HL-60 (cell line): ENCODE results near the gene KIF12.

Source experiments
- POLR2AphosphoS5 ChIP-seq: IDR thresholded peaks from 2 replicates; pipeline ENCODE4 v1.6.1; 2012; ENCODE audit warnings: low read depth
- SPI1 ChIP-seq: IDR thresholded peaks from 2 replicates; pipeline ENCODE4 v1.6.1; 2012; ENCODE audit warnings: low read depth, mild to moderate bottlenecking, borderline replicate concordance
- TF ChIP-seq, protein P1 (sequence below): IDR thresholded peaks from one replicate; pipeline ENCODE4 v1.5.1; 2011; ENCODE audit warnings: low read length, control low read depth, inconsistent platforms; ENCODE audit not compliant: insufficient read depth
- TF ChIP-seq, protein P2 (sequence below): IDR thresholded peaks from 2 replicates; pipeline ENCODE4 v1.6.1; 2012; ENCODE audit warnings: low read depth; ENCODE audit not compliant: insufficient replicate concordance

DNA sequence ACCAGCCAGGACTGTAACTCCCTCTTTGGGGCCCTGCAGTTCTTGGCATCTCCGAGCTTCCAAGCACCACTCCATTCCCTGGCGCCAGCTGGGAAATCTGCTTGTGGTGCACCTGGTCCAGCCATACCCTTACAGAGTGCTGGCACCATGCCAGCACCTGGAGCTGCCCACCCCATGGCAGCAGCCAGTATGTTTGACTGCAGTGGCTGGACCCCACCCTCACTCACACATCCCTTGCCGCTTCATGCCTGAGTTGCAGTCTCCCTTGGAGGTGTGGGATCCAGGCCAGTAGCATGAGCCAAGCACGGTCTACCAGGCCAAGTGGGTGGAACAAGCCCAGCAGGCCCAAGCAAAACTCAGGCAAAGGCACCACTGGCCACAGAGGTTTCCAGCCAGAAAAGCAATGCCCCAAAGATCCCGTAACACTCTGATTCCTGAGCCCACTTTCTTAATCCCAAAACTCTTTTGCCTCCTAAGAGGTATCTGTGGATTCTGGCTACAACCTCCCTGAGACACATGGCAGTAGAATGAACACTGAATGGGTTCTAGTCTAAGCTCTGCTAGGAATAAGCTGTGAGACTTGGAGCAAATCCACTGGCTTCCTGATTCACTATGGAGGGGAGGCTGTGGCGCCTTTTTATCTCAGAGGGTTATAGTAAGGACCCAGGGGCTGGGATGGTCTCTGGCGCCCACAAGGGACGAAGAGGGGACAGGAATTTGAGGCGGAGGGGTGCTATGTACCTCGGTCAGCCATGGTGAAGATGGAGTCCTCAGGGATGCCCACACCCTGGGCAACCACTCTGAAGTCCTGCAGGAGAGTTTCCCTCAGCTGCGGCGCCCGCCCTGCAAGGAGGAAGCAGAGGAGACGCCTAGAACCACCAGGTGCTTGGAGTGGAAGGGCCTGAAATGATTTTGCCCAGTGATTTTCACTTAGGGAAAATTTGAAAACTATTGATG, 26.6 kb downstream of the KIF12 start:
- TF ChIP-seq, protein P1, sequence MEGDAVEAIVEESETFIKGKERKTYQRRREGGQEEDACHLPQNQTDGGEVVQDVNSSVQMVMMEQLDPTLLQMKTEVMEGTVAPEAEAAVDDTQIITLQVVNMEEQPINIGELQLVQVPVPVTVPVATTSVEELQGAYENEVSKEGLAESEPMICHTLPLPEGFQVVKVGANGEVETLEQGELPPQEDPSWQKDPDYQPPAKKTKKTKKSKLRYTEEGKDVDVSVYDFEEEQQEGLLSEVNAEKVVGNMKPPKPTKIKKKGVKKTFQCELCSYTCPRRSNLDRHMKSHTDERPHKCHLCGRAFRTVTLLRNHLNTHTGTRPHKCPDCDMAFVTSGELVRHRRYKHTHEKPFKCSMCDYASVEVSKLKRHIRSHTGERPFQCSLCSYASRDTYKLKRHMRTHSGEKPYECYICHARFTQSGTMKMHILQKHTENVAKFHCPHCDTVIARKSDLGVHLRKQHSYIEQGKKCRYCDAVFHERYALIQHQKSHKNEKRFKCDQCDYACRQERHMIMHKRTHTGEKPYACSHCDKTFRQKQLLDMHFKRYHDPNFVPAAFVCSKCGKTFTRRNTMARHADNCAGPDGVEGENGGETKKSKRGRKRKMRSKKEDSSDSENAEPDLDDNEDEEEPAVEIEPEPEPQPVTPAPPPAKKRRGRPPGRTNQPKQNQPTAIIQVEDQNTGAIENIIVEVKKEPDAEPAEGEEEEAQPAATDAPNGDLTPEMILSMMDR = no peak
- TF ChIP-seq POLR2AphosphoS5 (no peak), SPI1 (no peak)
- TF ChIP-seq, protein P2, sequence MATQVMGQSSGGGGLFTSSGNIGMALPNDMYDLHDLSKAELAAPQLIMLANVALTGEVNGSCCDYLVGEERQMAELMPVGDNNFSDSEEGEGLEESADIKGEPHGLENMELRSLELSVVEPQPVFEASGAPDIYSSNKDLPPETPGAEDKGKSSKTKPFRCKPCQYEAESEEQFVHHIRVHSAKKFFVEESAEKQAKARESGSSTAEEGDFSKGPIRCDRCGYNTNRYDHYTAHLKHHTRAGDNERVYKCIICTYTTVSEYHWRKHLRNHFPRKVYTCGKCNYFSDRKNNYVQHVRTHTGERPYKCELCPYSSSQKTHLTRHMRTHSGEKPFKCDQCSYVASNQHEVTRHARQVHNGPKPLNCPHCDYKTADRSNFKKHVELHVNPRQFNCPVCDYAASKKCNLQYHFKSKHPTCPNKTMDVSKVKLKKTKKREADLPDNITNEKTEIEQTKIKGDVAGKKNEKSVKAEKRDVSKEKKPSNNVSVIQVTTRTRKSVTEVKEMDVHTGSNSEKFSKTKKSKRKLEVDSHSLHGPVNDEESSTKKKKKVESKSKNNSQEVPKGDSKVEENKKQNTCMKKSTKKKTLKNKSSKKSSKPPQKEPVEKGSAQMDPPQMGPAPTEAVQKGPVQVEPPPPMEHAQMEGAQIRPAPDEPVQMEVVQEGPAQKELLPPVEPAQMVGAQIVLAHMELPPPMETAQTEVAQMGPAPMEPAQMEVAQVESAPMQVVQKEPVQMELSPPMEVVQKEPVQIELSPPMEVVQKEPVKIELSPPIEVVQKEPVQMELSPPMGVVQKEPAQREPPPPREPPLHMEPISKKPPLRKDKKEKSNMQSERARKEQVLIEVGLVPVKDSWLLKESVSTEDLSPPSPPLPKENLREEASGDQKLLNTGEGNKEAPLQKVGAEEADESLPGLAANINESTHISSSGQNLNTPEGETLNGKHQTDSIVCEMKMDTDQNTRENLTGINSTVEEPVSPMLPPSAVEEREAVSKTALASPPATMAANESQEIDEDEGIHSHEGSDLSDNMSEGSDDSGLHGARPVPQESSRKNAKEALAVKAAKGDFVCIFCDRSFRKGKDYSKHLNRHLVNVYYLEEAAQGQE = no peak
